GM23338 (cell line): ENCODE results near the gene CNPY1. TPM values are rescaled to one million over a fixed set of nuclear protein-coding genes. Genes with fewer than 3 reads are reported as not detected.

Source experiments
- ATAC-seq: fragments of 200-7000 bp; cut with Tn5 transposase; 3 replicates; pipeline ENCODE4 v1.9.1; 2020
- DNase-seq: peaks from one replicate; pipeline ENCODE4 v3.0.0-alpha.2; 2015; ENCODE audit warnings: low spot score
- H2AFZ ChIP-seq: fragments of 200-600 bp; sonication (generic); 2 replicates; pipeline ENCODE4 v1.8.0; 2016; ENCODE audit warnings: antibody characterized with exemption, mild to moderate bottlenecking, moderate library complexity
- H3F3A ChIP-seq: fragments of 200-600 bp; sonication (generic); replicated peaks from 2 replicates; pipeline ENCODE4 v1.8.0; 2017; ENCODE audit warnings: antibody characterized with exemption, mixed run types, low read depth
- H3K27ac ChIP-seq: fragments of 200-600 bp; sonication (generic); 2 replicates; pipeline ENCODE4 v1.6.1; 2016; ENCODE audit warnings: low read depth
- H3K27me3 ChIP-seq: fragments of 200-600 bp; sonication (generic); 2 replicates; pipeline ENCODE4 v1.8.0; 2016; ENCODE audit warnings: mild to moderate bottlenecking, mixed run types, moderate library complexity; ENCODE audit not compliant: insufficient read depth
- H3K36me3 ChIP-seq: fragments of 200-600 bp; sonication (generic); 2 replicates; pipeline ENCODE4 v1.8.0; 2016; ENCODE audit warnings: mild to moderate bottlenecking; ENCODE audit not compliant: insufficient read depth
- H3K4me1 ChIP-seq: fragments of 200-600 bp; sonication (generic); 2 replicates; pipeline ENCODE4 v1.8.0; 2016; ENCODE audit warnings: mild to moderate bottlenecking, moderate library complexity; ENCODE audit not compliant: insufficient read depth
- H3K4me2 ChIP-seq: fragments of 200-600 bp; sonication (generic); 2 replicates; pipeline ENCODE4 v1.7.1; 2017; ENCODE audit warnings: mixed run types
- H3K4me3 ChIP-seq: fragments of 200-600 bp; sonication (generic); 2 replicates; pipeline ENCODE4 v1.6.1; 2016; ENCODE audit warnings: mixed run types
- H3K79me2 ChIP-seq: fragments of 200-600 bp; sonication (generic); replicated peaks from 2 replicates; pipeline ENCODE4 v1.8.0; 2017; ENCODE audit warnings: mild to moderate bottlenecking; ENCODE audit not compliant: insufficient read depth
- H3K9me2 ChIP-seq: fragments of 200-600 bp; sonication (generic); 2 replicates; pipeline ENCODE4 v1.8.0; 2017; ENCODE audit not compliant: insufficient read depth
- H4K20me1 ChIP-seq: fragments of 200-600 bp; sonication (generic); replicated peaks from 2 replicates; pipeline ENCODE4 v1.8.0; 2017; ENCODE audit warnings: mild to moderate bottlenecking; ENCODE audit not compliant: insufficient read depth
- H3K27ac Mint-ChIP-seq: 2 replicates; pipeline ENCODE4 v1.8.0; 2020; ENCODE audit warnings: inconsistent platforms, mild to moderate bottlenecking, moderate library complexity, mixed read lengths
- H3K27me3 Mint-ChIP-seq: 3 replicates; pipeline ENCODE4 v1.8.0; 2022; ENCODE audit warnings: low read depth, mild to moderate bottlenecking, moderate library complexity, mixed read lengths, inconsistent platforms; ENCODE audit not compliant: insufficient read depth, poor library complexity
- H3K36me3 Mint-ChIP-seq: 3 replicates; pipeline ENCODE4 v1.8.0; 2021; ENCODE audit warnings: low read depth, mild to moderate bottlenecking, inconsistent platforms, moderate library complexity, mixed read lengths
- H3K4me1 Mint-ChIP-seq: 3 replicates; pipeline ENCODE4 v1.8.0; 2020; ENCODE audit warnings: mild to moderate bottlenecking, inconsistent platforms, mixed read lengths
- H3K4me3 Mint-ChIP-seq: 3 replicates; pipeline ENCODE4 v1.8.0; 2021; ENCODE audit warnings: moderate library complexity, mild to moderate bottlenecking, inconsistent platforms, mixed read lengths
- H3K9me3 Mint-ChIP-seq: 3 replicates; pipeline ENCODE4 v1.8.0; 2020; ENCODE audit warnings: moderate library complexity, mild to moderate bottlenecking, inconsistent platforms, mixed read lengths
- EZH2 ChIP-seq: fragments of 200-600 bp; sonication (generic); IDR thresholded peaks from one replicate; pipeline ENCODE4 v1.8.0; 2017; ENCODE audit warnings: antibody characterized with exemption, mild to moderate bottlenecking, low read depth; ENCODE audit not compliant: unreplicated experiment
- EZH2phosphoT487 ChIP-seq: fragments of 200-600 bp; sonication (generic); IDR thresholded peaks from one replicate; pipeline ENCODE4 v1.8.1; 2018; ENCODE audit warnings: antibody characterized with exemption; ENCODE audit not compliant: unreplicated experiment
- JUNB ChIP-seq: IDR thresholded peaks from one replicate; pipeline ENCODE4 v1.6.1; 2016; ENCODE audit warnings: antibody characterized with exemption; ENCODE audit not compliant: unreplicated experiment
- NANOG ChIP-seq: IDR thresholded peaks from 2 replicates; pipeline ENCODE4 v1.6.1; 2016; ENCODE audit warnings: antibody characterized with exemption, borderline replicate concordance
- POLR2AphosphoS5 ChIP-seq: IDR thresholded peaks from 2 replicates; pipeline ENCODE4 v1.6.1; 2016; ENCODE audit warnings: antibody characterized with exemption, low read depth
- STAT1 ChIP-seq: IDR thresholded peaks from one replicate; pipeline ENCODE4 v1.6.1; 2016; ENCODE audit warnings: antibody characterized with exemption; ENCODE audit not compliant: unreplicated experiment
- ZNF331 ChIP-seq: fragments of 250-450 bp; sonication (Bioruptor Pico); IDR thresholded peaks from 2 replicates; pipeline ENCODE4 v1.5.0; 2020; ENCODE audit warnings: low read depth, mild to moderate bottlenecking, moderate library complexity
- polyA plus RNA-seq: library from polyadenylated mRNA; unstranded; fragments of >200 nt; fragmentation: Nextera tagmentation; extraction: Ambion mirVana; gene quantifications from 2 replicates; pipeline ENCODE4 v1.2.1, GENCODE V29; 2016
- total RNA-seq: library from RNA; depleted of rRNA; stranded (reverse); fragments of >200 nt; shearing (Covaris generic); gene quantifications from 2 replicates; pipeline ENCODE4 v1.2.3, GENCODE V29; 2014
- TF ChIP-seq, protein P1 (sequence below), 2 experiments: fragments of 200-600 bp in 1 of 2; sonication (generic) in 1 of 2; conservative IDR thresholded peaks; 2 replicates each; pipeline versions ENCODE4 v1.5.1 to v1.6.1; 2016 to 2017; ENCODE audit warnings: antibody characterized with exemption in 2 of 2, low read depth in 2 of 2, mild to moderate bottlenecking in 2 of 2, moderate library complexity in 1 of 2
- TF ChIP-seq, protein P2 (sequence below): IDR thresholded peaks from 2 replicates; pipeline ENCODE4 v1.6.1; 2016; ENCODE audit warnings: antibody characterized with exemption

The CNPY1 gene
- total and polyA plus RNA-seq, 2 experiments from 2014 or later: not detected

- Histone ChIP-seq H3K4me2 (peak overlapping the region; percentile 93), H3K27me3 (peaks cover 73% of the 10 kb centered on the region), H3K79me2 (no peaks in the 10 kb centered on the region), H3K36me3 (no peaks in the 10 kb centered on the region), H3K4me1 (peaks cover 6% of the 10 kb centered on the region), H3K27ac (no peak overlapping the region), H2AFZ (peak overlapping the region; percentile 69), H4K20me1 (peaks cover 3% of the 10 kb centered on the region; the same call in 1 of the 2 replicates), H3K9me2 (no peaks in the 10 kb centered on the region), H3K4me3 (peak overlapping the region; percentile 60), H3F3A (no peaks in the 10 kb centered on the region)
- H3K27me3 Mint-ChIP-seq: peaks cover 73% of the 10 kb centered on the region
- H3K36me3 Mint-ChIP-seq: no peaks in the 10 kb centered on the region
- H3K9me3 Mint-ChIP-seq: peaks cover 4% of the 10 kb centered on the region; the same call in 2 of the 3 replicates
- DNase-seq (peak; percentile 38), ATAC-seq (peak; percentile 58)
- H3K4me3 Mint-ChIP-seq: peak overlapping the region; percentile 72
- TF ChIP-seq EZH2 (peak; percentile 61), EZH2phosphoT487 (no peak)
- H3K4me1 Mint-ChIP-seq: peaks cover 14% of the 10 kb centered on the region
- no peak overlapping the region for H3K27ac Mint-ChIP-seq
Measured at GRCh38 chr7:155533120-155533826, 13.1 kb downstream of the CNPY1 start.

DNA sequence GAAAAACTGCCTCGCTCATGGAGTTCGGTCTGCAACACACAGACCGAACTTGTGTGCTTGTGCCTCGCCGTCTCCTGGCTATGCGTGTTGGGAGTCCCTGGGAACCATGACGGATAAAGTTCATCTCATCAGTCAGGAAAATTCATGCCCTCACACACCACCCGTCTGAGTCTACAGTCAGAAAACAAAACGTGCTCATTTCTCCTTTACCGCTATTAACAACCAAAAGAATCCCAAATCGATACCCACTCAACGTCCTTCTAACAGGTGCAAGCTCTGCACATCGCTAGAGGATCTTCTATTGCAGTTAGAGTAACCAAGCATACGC, 13.6 kb downstream of the CNPY1 start:
- Mint-ChIP-seq H3K27me3 (peaks cover 76% of the 10 kb centered on the region), H3K27ac (no peak overlapping the region), H3K9me3 (peaks cover 4% of the 10 kb centered on the region; the same call in 2 of the 3 replicates), H3K4me1 (peaks cover 14% of the 10 kb centered on the region), H3K4me3 (peak overlapping the region; percentile 54), H3K36me3 (no peaks in the 10 kb centered on the region)
- H3K36me3 ChIP-seq: no peaks in the 10 kb centered on the region
- H3K27me3 ChIP-seq: peaks cover 73% of the 10 kb centered on the region
- H3K27ac ChIP-seq: no peak overlapping the region
- H3F3A ChIP-seq: no peaks in the 10 kb centered on the region
- ATAC-seq (no peak), DNase-seq (no peak)
- H3K4me3 ChIP-seq: peak overlapping the region; percentile 60
- peaks cover 3% of the 10 kb centered on the region; the same call in 1 of the 2 replicates for H4K20me1 ChIP-seq
- peak overlapping the region; percentile 93 for H3K4me2 ChIP-seq
- peaks cover 6% of the 10 kb centered on the region; the same call in 1 of the 2 replicates for H3K4me1 ChIP-seq
- H3K79me2 ChIP-seq: no peaks in the 10 kb centered on the region
- no peaks in the 10 kb centered on the region for H3K9me2 ChIP-seq
- peak; percentile 56 for TF ChIP-seq EZH2
- TF ChIP-seq, protein P1, sequence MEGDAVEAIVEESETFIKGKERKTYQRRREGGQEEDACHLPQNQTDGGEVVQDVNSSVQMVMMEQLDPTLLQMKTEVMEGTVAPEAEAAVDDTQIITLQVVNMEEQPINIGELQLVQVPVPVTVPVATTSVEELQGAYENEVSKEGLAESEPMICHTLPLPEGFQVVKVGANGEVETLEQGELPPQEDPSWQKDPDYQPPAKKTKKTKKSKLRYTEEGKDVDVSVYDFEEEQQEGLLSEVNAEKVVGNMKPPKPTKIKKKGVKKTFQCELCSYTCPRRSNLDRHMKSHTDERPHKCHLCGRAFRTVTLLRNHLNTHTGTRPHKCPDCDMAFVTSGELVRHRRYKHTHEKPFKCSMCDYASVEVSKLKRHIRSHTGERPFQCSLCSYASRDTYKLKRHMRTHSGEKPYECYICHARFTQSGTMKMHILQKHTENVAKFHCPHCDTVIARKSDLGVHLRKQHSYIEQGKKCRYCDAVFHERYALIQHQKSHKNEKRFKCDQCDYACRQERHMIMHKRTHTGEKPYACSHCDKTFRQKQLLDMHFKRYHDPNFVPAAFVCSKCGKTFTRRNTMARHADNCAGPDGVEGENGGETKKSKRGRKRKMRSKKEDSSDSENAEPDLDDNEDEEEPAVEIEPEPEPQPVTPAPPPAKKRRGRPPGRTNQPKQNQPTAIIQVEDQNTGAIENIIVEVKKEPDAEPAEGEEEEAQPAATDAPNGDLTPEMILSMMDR (conservative IDR thresholded peaks at IDR 0.05; ENCODE audit: low read depth in 2 of 2): no peak
- 0 out of 2 replicates have a peak overlapping the region, but pooled peaks have one; percentile 69 for H2AFZ ChIP-seq

GRCh38 chr7:155531681-155532080, 14.7 kb downstream of the CNPY1 start:
- no peak overlapping the region for H2AFZ ChIP-seq
- ATAC-seq (peak; percentile 10), DNase-seq (no peak)
- H3K4me3 ChIP-seq: no peak overlapping the region
- Mint-ChIP-seq H3K4me1 (peaks cover 14% of the 10 kb centered on the region), H3K27me3 (peaks cover 79% of the 10 kb centered on the region), H3K36me3 (no peaks in the 10 kb centered on the region), H3K4me3 (no peak overlapping the region), H3K27ac (no peak overlapping the region), H3K9me3 (peaks cover 4% of the 10 kb centered on the region; the same call in 2 of the 3 replicates)
- H3K9me2 ChIP-seq: no peaks in the 10 kb centered on the region
- no peaks in the 10 kb centered on the region for H3K79me2 ChIP-seq
- H3F3A ChIP-seq: no peaks in the 10 kb centered on the region
- H3K27ac ChIP-seq: no peak overlapping the region
- H4K20me1 ChIP-seq: peaks cover 3% of the 10 kb centered on the region; the same call in 1 of the 2 replicates
- peaks cover 69% of the 10 kb centered on the region for H3K27me3 ChIP-seq
- no peak overlapping the region for H3K4me2 ChIP-seq
- H3K4me1 ChIP-seq: peaks cover 6% of the 10 kb centered on the region; the same call in 1 of the 2 replicates
- no peaks in the 10 kb centered on the region for H3K36me3 ChIP-seq
- TF ChIP-seq JUNB (no peak), NANOG (no peak), POLR2AphosphoS5 (no peak), ZNF331 (CRISPR knock-in tag) (no peak), EZH2phosphoT487 (no peak), EZH2 (no peak), STAT1 (no peak)
- TF ChIP-seq, protein P2, sequence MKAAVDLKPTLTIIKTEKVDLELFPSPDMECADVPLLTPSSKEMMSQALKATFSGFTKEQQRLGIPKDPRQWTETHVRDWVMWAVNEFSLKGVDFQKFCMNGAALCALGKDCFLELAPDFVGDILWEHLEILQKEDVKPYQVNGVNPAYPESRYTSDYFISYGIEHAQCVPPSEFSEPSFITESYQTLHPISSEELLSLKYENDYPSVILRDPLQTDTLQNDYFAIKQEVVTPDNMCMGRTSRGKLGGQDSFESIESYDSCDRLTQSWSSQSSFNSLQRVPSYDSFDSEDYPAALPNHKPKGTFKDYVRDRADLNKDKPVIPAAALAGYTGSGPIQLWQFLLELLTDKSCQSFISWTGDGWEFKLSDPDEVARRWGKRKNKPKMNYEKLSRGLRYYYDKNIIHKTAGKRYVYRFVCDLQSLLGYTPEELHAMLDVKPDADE: no peak
- TF ChIP-seq, protein P1 (conservative IDR thresholded peaks at IDR 0.05; ENCODE audit: low read depth in 2 of 2): no peak
